Measurements from ENCODE around the gene WDR87.

The WDR87 gene

GRCh38 chr19:37920591-37921450, 14.4 kb upstream of the WDR87 start:
- TF ChIP-seq POLR2AphosphoS5 (IDR thresholded peaks at IDR 0.05; ENCODE audit: low read depth) (no peak), GABPA (IDR thresholded peaks at IDR 0.05; ENCODE audit: low read depth) (no peak), REST (IDR thresholded peaks at IDR 0.05; ENCODE audit: insufficient replicate concordance, low read depth) (no peak), SPI1 (IDR thresholded peaks at IDR 0.05; ENCODE audit: borderline replicate concordance, low read depth) (no peak), CTCF (IDR thresholded peaks at IDR 0.05; ENCODE audit: insufficient read depth, low read length) (no peak)
- Histone ChIP-seq H3K4me3 (replicated peaks; ENCODE audit: insufficient read depth, low read length) (no peak overlapping the region), H3K27me3 (ENCODE audit: insufficient read depth, poor library complexity, severe bottlenecking) (no peaks in the 10 kb centered on the region), H3K27ac (replicated peaks) (no peak overlapping the region)
- no peak for DNase-seq (ENCODE audit: low read depth in 1 of 2, low spot score in 1 of 2)

GRCh38 chr19:37914908-37915307, 8.5 kb upstream of the WDR87 start:
- Histone ChIP-seq H3K27ac (replicated peaks) (no peak overlapping the region), H3K4me3 (replicated peaks; ENCODE audit: insufficient read depth, low read length) (no peak overlapping the region), H3K27me3 (ENCODE audit: insufficient read depth, poor library complexity, severe bottlenecking) (no peaks in the 10 kb centered on the region)
- peak in 1 of 2 experiments; percentile 51 for DNase-seq (ENCODE audit: low read depth in 1 of 2, low spot score in 1 of 2)
- TF ChIP-seq POLR2AphosphoS5 (IDR thresholded peaks at IDR 0.05; ENCODE audit: low read depth) (no peak), CTCF (IDR thresholded peaks at IDR 0.05; ENCODE audit: insufficient read depth, low read length) (no peak), SPI1 (IDR thresholded peaks at IDR 0.05; ENCODE audit: borderline replicate concordance, low read depth) (peak; percentile 99)

GRCh38 chr19:37909661-37910199, 3.3 kb upstream of the WDR87 start:
- TF ChIP-seq POLR2AphosphoS5 (IDR thresholded peaks at IDR 0.05; ENCODE audit: low read depth) (no peak), CTCF (IDR thresholded peaks at IDR 0.05; ENCODE audit: insufficient read depth, low read length) (no peak)
- no peak overlapping the region for H3K27ac ChIP-seq (replicated peaks)
- no peak overlapping the region for H3K4me3 ChIP-seq (replicated peaks; ENCODE audit: insufficient read depth, low read length)

GRCh38 chr19:37907735-37908455, 1.5 kb upstream of the WDR87 start:
- no peak for DNase-seq (ENCODE audit: low read depth in 1 of 2, low spot score in 1 of 2)
- Histone ChIP-seq H3K4me3 (replicated peaks; ENCODE audit: insufficient read depth, low read length) (peak overlapping the region; percentile 57), H3K27me3 (ENCODE audit: insufficient read depth, poor library complexity, severe bottlenecking) (no peaks in the 10 kb centered on the region), H3K27ac (replicated peaks) (peak overlapping the region; percentile 28; the same call in 1 of the 2 replicates)
- TF ChIP-seq REST (IDR thresholded peaks at IDR 0.05; ENCODE audit: insufficient replicate concordance, low read depth) (no peak), SPI1 (IDR thresholded peaks at IDR 0.05; ENCODE audit: borderline replicate concordance, low read depth) (peak; percentile 5; the same call in 1 of the 2 replicates)

More at GRCh38 chr19:37909661-37910199, 3.3 kb upstream of the WDR87 start:
- no peak for DNase-seq (ENCODE audit: low read depth in 1 of 2, low spot score in 1 of 2)
- no peaks in the 10 kb centered on the region for H3K27me3 ChIP-seq (ENCODE audit: insufficient read depth, poor library complexity, severe bottlenecking)

Data from HL-60 (cell line).